ENCODE measurements around the gene CD247. TPM values are rescaled to one million over a fixed set of nuclear protein-coding genes. Genes with fewer than 3 reads are reported as not detected.

Gene CD247
- total RNA-seq, 1 experiment from 2014 or later: 1.4 TPM

DNA sequence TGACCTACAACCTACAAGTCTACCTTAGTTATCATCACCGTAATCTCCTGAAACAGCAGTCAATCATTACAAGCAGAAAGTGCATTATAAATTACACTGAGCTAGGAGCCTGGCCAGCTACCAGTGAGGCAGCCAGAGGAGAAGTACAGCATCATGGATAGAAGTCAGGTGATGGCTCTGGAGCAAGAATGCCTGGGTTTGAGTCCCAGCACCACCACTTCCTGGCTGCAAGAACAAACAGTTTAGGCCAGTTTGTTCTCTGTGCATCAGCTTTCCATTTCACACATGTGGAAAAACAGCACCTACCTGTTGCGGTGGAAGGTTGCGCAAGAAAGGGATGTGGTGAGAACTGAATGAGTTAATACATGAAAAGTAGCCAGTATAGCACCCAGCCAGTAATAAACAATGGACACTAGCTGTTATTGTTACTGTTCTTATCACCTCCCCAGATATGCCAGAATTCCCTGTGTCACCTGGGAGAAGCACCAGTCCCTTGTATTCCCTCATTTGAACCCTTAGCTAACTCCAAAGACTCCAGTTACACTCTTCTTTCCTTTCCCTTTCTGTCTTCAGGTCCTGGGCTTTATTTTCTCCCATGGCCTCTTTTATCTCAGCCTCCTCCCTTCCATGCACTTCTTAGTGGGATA lies 26.2 kb upstream of the CD247 start:
- no peak for TF ChIP-seq EZH2 (IDR thresholded peaks at IDR 0.05; ENCODE audit: borderline replicate concordance, low read depth, low read length, poor library complexity, severe bottlenecking)
- TF ChIP-seq CTCF (conservative IDR thresholded peaks at IDR 0.05; ENCODE audit: low read depth, low read length): no peak
- no peaks in the 10 kb centered on the region for H3K36me3 ChIP-seq (ENCODE audit: insufficient read depth, low read length, poor library complexity, severe bottlenecking)
- no peak for DNase-seq (ENCODE audit: low spot score)
- H3K4me1 ChIP-seq (ENCODE audit: insufficient read depth, low read length, poor library complexity, severe bottlenecking): peaks cover 10% of the 10 kb centered on the region
- POLR2A ChIA-PET (ENCODE audit: low non-redundant PET): no interaction called here
- no peak overlapping the region for H3K4me3 ChIP-seq (ENCODE audit: low read depth, low read length, poor library complexity, severe bottlenecking)
- no TSS peak for BruUV-seq (replicated peaks)
- H3K9me3 ChIP-seq (ENCODE audit: low read depth, low read length, poor library complexity, severe bottlenecking): no peaks in the 10 kb centered on the region
- no peaks in the 10 kb centered on the region for H3K27me3 ChIP-seq (replicated peaks; ENCODE audit: insufficient read depth, low read depth, low read length, poor library complexity)
- intact Hi-C loops (cut with micrococcal nuclease; ENCODE audit: unreplicated experiment): no loop called here
- no peak overlapping the region for H3K27ac ChIP-seq (ENCODE audit: low read depth, low read length, poor library complexity, severe bottlenecking)
- CTCF ChIA-PET: no interaction called here

DNA sequence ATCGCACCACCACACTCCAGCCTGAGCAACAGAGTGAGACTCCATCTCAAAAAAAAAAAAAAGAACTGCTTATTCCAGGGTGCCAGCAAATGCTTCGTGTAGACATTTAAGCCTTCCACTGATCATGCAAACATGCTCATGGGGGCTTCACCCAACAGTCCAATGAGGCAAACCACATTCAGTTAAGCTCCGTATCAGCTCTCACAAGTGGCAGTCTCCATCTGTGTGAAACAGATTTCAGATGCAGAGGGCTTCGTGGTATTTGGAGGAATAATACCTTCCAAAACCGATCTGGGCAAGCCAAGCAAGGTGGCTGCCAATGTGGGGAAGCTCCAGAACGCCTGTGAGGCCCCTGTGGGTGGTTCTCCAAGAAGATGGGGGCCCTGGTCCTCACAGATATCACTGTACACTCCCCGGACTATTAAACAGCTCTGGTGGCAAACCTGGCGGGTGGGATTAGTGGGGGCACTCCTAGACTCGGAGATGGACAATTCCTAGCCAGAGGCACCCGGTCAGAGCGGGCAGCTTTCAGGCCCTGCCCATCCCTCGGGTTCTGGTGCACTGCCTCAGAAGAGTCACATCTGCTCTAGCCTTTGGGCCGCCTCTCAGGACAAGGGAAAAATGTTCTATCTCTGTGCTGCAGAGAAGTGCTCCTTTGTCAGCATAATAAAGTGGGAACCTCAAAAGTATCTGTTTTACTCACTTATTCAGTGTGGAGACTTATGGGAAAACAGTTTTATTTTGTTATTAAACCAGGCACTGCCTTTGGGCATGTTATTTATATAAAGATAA lies 25.1 kb upstream of the CD247 start:
- H3K36me3 ChIP-seq (ENCODE audit: insufficient read depth, low read length, poor library complexity, severe bottlenecking): no peaks in the 10 kb centered on the region
- H3K27ac ChIP-seq (ENCODE audit: low read depth, low read length, poor library complexity, severe bottlenecking): no peak overlapping the region
- no peaks in the 10 kb centered on the region for H3K9me3 ChIP-seq (ENCODE audit: low read depth, low read length, poor library complexity, severe bottlenecking)
- TF ChIP-seq EZH2 (IDR thresholded peaks at IDR 0.05; ENCODE audit: borderline replicate concordance, low read depth, low read length, poor library complexity, severe bottlenecking) (no peak), CTCF (conservative IDR thresholded peaks at IDR 0.05; ENCODE audit: low read depth, low read length) (no peak)
- CTCF ChIA-PET: no interaction called here
- intact Hi-C loops (cut with micrococcal nuclease; ENCODE audit: unreplicated experiment): no loop called here
- H3K27me3 ChIP-seq (replicated peaks; ENCODE audit: insufficient read depth, low read depth, low read length, poor library complexity): no peaks in the 10 kb centered on the region
- BruUV-seq (replicated peaks): no TSS peak
- POLR2A ChIA-PET (ENCODE audit: low non-redundant PET): no interaction called here
- H3K4me3 ChIP-seq (ENCODE audit: low read depth, low read length, poor library complexity, severe bottlenecking): no peak overlapping the region
- peaks cover 10% of the 10 kb centered on the region for H3K4me1 ChIP-seq (ENCODE audit: insufficient read depth, low read length, poor library complexity, severe bottlenecking)
- no peak for DNase-seq (ENCODE audit: low spot score)

- intact Hi-C loops (cut with micrococcal nuclease; ENCODE audit: unreplicated experiment): no loop called here
- TF ChIP-seq EZH2 (IDR thresholded peaks at IDR 0.05; ENCODE audit: borderline replicate concordance, low read depth, low read length, poor library complexity, severe bottlenecking): no peak
- TF ChIP-seq CTCF (conservative IDR thresholded peaks at IDR 0.05; ENCODE audit: low read depth, low read length): no peak
- H3K9me3 ChIP-seq (ENCODE audit: low read depth, low read length, poor library complexity, severe bottlenecking): no peaks in the 10 kb centered on the region
- H3K36me3 ChIP-seq (ENCODE audit: insufficient read depth, low read length, poor library complexity, severe bottlenecking): no peaks in the 10 kb centered on the region
- H3K4me1 ChIP-seq (ENCODE audit: insufficient read depth, low read length, poor library complexity, severe bottlenecking): peaks cover 10% of the 10 kb centered on the region
- BruUV-seq (replicated peaks): no TSS peak
- no peaks in the 10 kb centered on the region for H3K27me3 ChIP-seq (replicated peaks; ENCODE audit: insufficient read depth, low read depth, low read length, poor library complexity)
- ChIA-PET POLR2A (ENCODE audit: low non-redundant PET) (no interaction called here), CTCF (no interaction called here)
- no peak overlapping the region for H3K4me3 ChIP-seq (ENCODE audit: low read depth, low read length, poor library complexity, severe bottlenecking)
- DNase-seq (ENCODE audit: low spot score): no peak
- no peak overlapping the region for H3K27ac ChIP-seq (ENCODE audit: low read depth, low read length, poor library complexity, severe bottlenecking)
These were observed 24.0 kb upstream of the CD247 start for GRCh38 chr1:167542109-167543032.
